Neuronal stem cell (in vitro differentiated cells): ENCODE results near the gene ATP5MC2.

ENCODE experiments used
- DNase-seq: peaks from one replicate; pipeline ENCODE4 v3.0.0-alpha.2; 2013; ENCODE audit warnings: low spot score
- H2AFZ ChIP-seq: one replicate; pipeline ENCODE4 v1.6.1; 2013; ENCODE audit warnings: mild to moderate bottlenecking, low read length, inconsistent platforms
- H2AK5ac ChIP-seq: 2 replicates; pipeline ENCODE4 v1.6.1; 2013; ENCODE audit warnings: low read depth, mild to moderate bottlenecking, inconsistent platforms, low read length, moderate library complexity, mixed read lengths
- H2BK120ac ChIP-seq: 2 replicates; pipeline ENCODE4 v1.6.1; 2013; ENCODE audit warnings: low read depth, mild to moderate bottlenecking, inconsistent platforms, low read length, moderate library complexity, mixed read lengths
- H2BK12ac ChIP-seq: one replicate; pipeline ENCODE4 v1.6.1; 2013; ENCODE audit warnings: low read length, inconsistent platforms
- H2BK15ac ChIP-seq: 2 replicates; pipeline ENCODE4 v1.6.1; 2013; ENCODE audit warnings: mild to moderate bottlenecking, low read length, inconsistent platforms, mixed read lengths
- H2BK5ac ChIP-seq: one replicate; pipeline ENCODE4 v1.6.1; 2013; ENCODE audit warnings: inconsistent platforms, mild to moderate bottlenecking, low read length, moderate library complexity
- H3K14ac ChIP-seq: one replicate; pipeline ENCODE4 v1.6.1; 2013; ENCODE audit warnings: low read length, inconsistent platforms
- H3K18ac ChIP-seq: 2 replicates; pipeline ENCODE4 v1.6.1; 2013; ENCODE audit warnings: low read length, inconsistent platforms
- H3K23ac ChIP-seq: 2 replicates; pipeline ENCODE4 v1.6.1; 2013; ENCODE audit warnings: low read depth, mild to moderate bottlenecking, mixed read lengths, low read length, inconsistent platforms; ENCODE audit not compliant: poor library complexity
- H3K27ac ChIP-seq: replicated peaks from 3 replicates; pipeline ENCODE4 v1.5.1; 2013; ENCODE audit warnings: low read length, inconsistent platforms
- H3K27me3 ChIP-seq, 3 experiments: 2 replicates each; pipeline ENCODE4 v1.6.1; 2013; ENCODE audit warnings: low read length in 3 of 3, mild to moderate bottlenecking in 2 of 3, inconsistent platforms in 1 of 3, low read depth in 1 of 3, mixed read lengths in 1 of 3, moderate library complexity in 1 of 3; ENCODE audit not compliant: control insufficient read depth in 3 of 3, insufficient read depth in 3 of 3
- H3K36me3 ChIP-seq, 2 donors: replicated peaks in 1 of 2; 2 replicates each; pipeline ENCODE4 v1.6.1; 2013; ENCODE audit warnings: low read length in 2 of 2; ENCODE audit not compliant: control insufficient read depth in 2 of 2, insufficient read depth in 2 of 2
- H3K4ac ChIP-seq: 2 replicates; pipeline ENCODE4 v1.6.1; 2013; ENCODE audit warnings: inconsistent platforms, mild to moderate bottlenecking, low read length, moderate library complexity
- H3K4me1 ChIP-seq, 2 donors: 1 replicate in 1 of 2; 2 replicates in 1 of 2; pipeline ENCODE4 v1.6.1; 2013; ENCODE audit warnings: low read length in 2 of 2, low read depth in 1 of 2; ENCODE audit not compliant: control insufficient read depth in 2 of 2, insufficient read depth in 1 of 2
- H3K4me2 ChIP-seq: one replicate; pipeline ENCODE4 v1.6.1; 2013; ENCODE audit warnings: mild to moderate bottlenecking, low read length, inconsistent platforms; ENCODE audit not compliant: insufficient read depth, poor library complexity, severe bottlenecking
- H3K4me3 ChIP-seq, 2 donors: 2 replicates each; pipeline ENCODE4 v1.5.1; 2013; ENCODE audit warnings: low read length in 2 of 2, mild to moderate bottlenecking in 2 of 2, inconsistent platforms in 1 of 2, moderate library complexity in 1 of 2
- H3K79me1 ChIP-seq: one replicate; pipeline ENCODE4 v1.6.1; 2013; ENCODE audit warnings: low read depth, mild to moderate bottlenecking, inconsistent platforms, low read length, moderate library complexity
- H3K9ac ChIP-seq: one replicate; pipeline ENCODE4 v1.6.1; 2013; ENCODE audit warnings: mild to moderate bottlenecking, low read depth, low read length, inconsistent platforms; ENCODE audit not compliant: poor library complexity
- H3K9me3 ChIP-seq, 2 donors: replicated peaks in 1 of 2; 2 replicates each; pipeline versions ENCODE3 to v1.6.1; 2013; ENCODE audit warnings: low read length in 2 of 2, mild to moderate bottlenecking in 2 of 2, inconsistent platforms in 1 of 2, low read depth in 1 of 2, mixed read lengths in 1 of 2, moderate library complexity in 1 of 2; ENCODE audit not compliant: control insufficient read depth in 2 of 2, insufficient read depth in 1 of 2
- H4K8ac ChIP-seq: one replicate; pipeline ENCODE4 v1.6.1; 2013; ENCODE audit warnings: low read depth, mild to moderate bottlenecking, inconsistent platforms, low read length, moderate library complexity
- H4K91ac ChIP-seq: one replicate; pipeline ENCODE4 v1.6.1; 2013; ENCODE audit warnings: low read length, low read depth, mild to moderate bottlenecking, inconsistent platforms; ENCODE audit not compliant: poor library complexity
- WGBS, 2 donors: extraction: QIAGEN DNeasy Blood & Tissue Kit; methylation state at CpG; one replicate each; pipeline ENCODE4 v1.1.7; 2013; ENCODE audit warnings: missing lambda C conversion rate in 2 of 2, mixed read lengths in 1 of 2; ENCODE audit not compliant: insufficient read length in 2 of 2, insufficient replicate concordance in 1 of 2; ENCODE audit errors: extremely low coverage in 2 of 2; 5-methylcytosine and 5-hydroxymethylcytosine counted together

ATP5MC2 gene

DNA sequence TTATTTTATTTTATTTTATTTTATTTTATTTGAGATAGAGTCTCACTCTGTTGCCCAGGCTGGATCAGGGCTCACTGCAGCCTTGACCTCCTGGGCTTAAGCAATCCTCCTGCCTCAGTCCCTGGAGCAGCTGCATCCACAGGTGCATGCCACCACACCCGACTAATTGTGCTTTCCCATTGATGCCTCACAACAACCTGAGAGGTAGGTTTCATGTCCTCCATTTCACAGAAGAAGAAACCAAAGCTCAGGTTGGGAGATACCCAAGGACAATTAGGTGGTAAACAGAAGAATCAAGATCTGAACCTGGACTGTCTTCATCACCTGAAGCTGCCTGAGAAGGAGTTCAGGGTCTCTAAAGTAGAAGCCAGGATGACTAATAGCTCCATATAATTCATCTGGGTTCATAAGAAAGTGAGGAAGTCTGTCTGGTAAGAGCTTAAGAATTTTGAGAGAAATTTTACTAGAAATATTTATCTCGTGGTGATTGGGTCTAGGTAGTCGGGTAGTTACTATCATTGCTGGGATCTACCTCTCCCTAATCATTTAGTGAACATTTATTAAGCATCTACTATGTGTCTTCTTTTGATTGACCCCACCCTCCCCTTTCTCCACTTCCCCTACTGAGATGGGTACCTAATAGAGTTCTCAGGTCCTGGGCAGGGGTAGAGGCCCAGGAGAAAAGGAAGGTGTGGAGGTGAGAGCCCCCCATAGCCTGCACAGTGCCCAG is 23.2 kb upstream of the ATP5MC2 start:
- peaks cover 7 to 16% of the 10 kb centered on the region in 2 donors for H3K4me1 ChIP-seq

DNA sequence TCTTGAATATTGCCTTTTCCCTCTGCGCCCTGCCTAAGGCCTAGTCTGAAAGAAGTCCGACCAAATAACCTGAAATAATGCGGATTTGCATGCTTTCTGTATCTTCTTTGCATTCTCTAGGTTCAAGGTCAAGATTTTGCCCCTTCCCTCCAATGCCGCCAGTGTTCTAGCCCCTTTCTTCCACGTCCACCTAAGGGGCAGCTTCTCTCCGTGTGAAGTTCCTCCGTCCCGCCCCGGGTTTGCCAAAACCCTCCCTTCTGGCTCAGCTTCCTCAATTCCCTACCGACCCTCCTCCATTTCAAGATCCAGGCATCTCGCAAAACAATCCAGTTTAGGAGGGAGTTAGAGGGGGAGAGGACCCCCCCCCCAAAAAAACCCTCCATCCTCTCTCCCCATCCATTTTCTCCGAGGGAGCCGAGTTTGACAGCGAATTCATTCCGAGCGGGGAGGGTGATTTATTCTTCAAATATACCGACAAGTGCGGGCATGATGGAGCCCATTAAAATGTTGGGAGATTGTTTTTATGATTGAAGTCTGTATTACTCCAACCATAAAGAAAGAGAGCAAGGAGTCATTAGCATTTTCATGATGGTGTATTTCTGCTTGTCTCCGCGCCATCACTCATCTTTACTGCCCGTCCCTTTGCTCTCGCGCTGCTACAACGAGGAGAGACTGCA is 20.9 kb upstream of the ATP5MC2 start:
- Histone ChIP-seq H3K14ac (no peak overlapping the region), H4K91ac (no peak overlapping the region), H2AFZ (peak overlapping the region; percentile 75), H3K36me3 (no peaks in the 10 kb centered on the region), H3K27ac (no peak overlapping the region), H3K4me2 (peak overlapping the region; percentile 71), H3K18ac (no peak overlapping the region), H4K8ac (no peak overlapping the region), H3K9ac (no peak overlapping the region), H3K4ac (no peak overlapping the region), H2BK120ac (no peak overlapping the region), H2BK5ac (no peak overlapping the region), H2BK15ac (no peak overlapping the region), H3K4me1 (peaks cover 7 to 12% of the 10 kb centered on the region in 2 donors), H3K79me1 (peaks cover 2% of the 10 kb centered on the region), H3K4me3 (peak overlapping the region; percentile 23 to 62), H3K23ac (no peak overlapping the region), H2AK5ac (no peak overlapping the region), H3K27me3 (peaks cover 0 to 84% (median 50%) of the 10 kb centered on the region in 3 experiments), H3K9me3 (no peaks in the 10 kb centered on the region), H2BK12ac (no peak overlapping the region)
- no CpG with 5 or more reads among the region's 24 CpGs for WGBS, 2 donors
- DNase-seq: no peak

More for the DNA sequence above, 23.2 kb upstream of the ATP5MC2 start:
- H2BK5ac ChIP-seq: no peak overlapping the region
- H3K14ac ChIP-seq: no peak overlapping the region
- no peak overlapping the region for H3K23ac ChIP-seq
- H3K9ac ChIP-seq: no peak overlapping the region
- no peak overlapping the region for H2BK120ac ChIP-seq
- no peak overlapping the region for H3K4me3 ChIP-seq
- no peak overlapping the region for H2BK12ac ChIP-seq
- H4K91ac ChIP-seq: no peak overlapping the region
- H3K79me1 ChIP-seq: peaks cover 2% of the 10 kb centered on the region
- no CpG with 5 or more reads among the region's 3 CpGs for WGBS, 2 donors
- H3K4me2 ChIP-seq: no peak overlapping the region
- no peak overlapping the region for H3K4ac ChIP-seq
- H3K36me3 ChIP-seq: no peaks in the 10 kb centered on the region
- no peak overlapping the region for H3K18ac ChIP-seq
- H2BK15ac ChIP-seq: no peak overlapping the region
- no peak overlapping the region for H3K27ac ChIP-seq
- H3K27me3 ChIP-seq: peaks cover 0 to 85% (median 50%) of the 10 kb centered on the region in 3 experiments
- no peaks in the 10 kb centered on the region for H3K9me3 ChIP-seq
- no peak overlapping the region for H2AFZ ChIP-seq
- peak overlapping the region; percentile 14 for H2AK5ac ChIP-seq
- DNase-seq: no peak
- no peak overlapping the region for H4K8ac ChIP-seq

GRCh38 chr12:53696285-53696654 is 20.4 kb upstream of the ATP5MC2 start:
- Histone ChIP-seq H2AFZ (peak overlapping the region; percentile 82), H2BK15ac (no peak overlapping the region), H3K23ac (no peak overlapping the region), H3K79me1 (peaks cover 2% of the 10 kb centered on the region), H3K18ac (no peak overlapping the region), H3K4me1 (peaks cover 7 to 12% of the 10 kb centered on the region in 2 donors), H2AK5ac (no peak overlapping the region), H3K9ac (no peak overlapping the region), H3K27ac (no peak overlapping the region), H2BK5ac (no peak overlapping the region), H3K27me3 (peaks cover 0 to 82% (median 47%) of the 10 kb centered on the region in 3 experiments), H2BK120ac (no peak overlapping the region), H3K9me3 (no peaks in the 10 kb centered on the region), H2BK12ac (no peak overlapping the region), H4K8ac (no peak overlapping the region), H3K4ac (no peak overlapping the region), H4K91ac (no peak overlapping the region), H3K36me3 (no peaks in the 10 kb centered on the region), H3K4me2 (peak overlapping the region; percentile 71), H3K14ac (no peak overlapping the region), H3K4me3 (peak overlapping the region; percentile 23 to 62)
- DNase-seq: peak; percentile 84
- WGBS, 2 donors: no CpG with 5 or more reads among the region's 11 CpGs
